Smooth muscle cell (in vitro differentiated cells): ENCODE data around the gene TMEM63B. TPM values are rescaled to one million over a fixed set of nuclear protein-coding genes. Genes with fewer than 3 reads are reported as not detected.
"Not testable (repeated sequence)": the region's sequence is repeated elsewhere in the genome, so short reads cannot be mapped to it uniquely, and the experiment has no call there.

Experiments
- DNase-seq: peaks from one replicate; lab custom pipeline; 2025; ENCODE audit not compliant: unreplicated experiment; lab: John Stamatoyannopoulos, UW
- H2AFZ ChIP-seq: fragments of 200-600 bp; sonication (generic); 2 replicates; pipeline ENCODE4 v1.6.0; 2016; ENCODE audit warnings: antibody characterized with exemption, low read depth, mild to moderate bottlenecking
- H3F3A ChIP-seq: fragments of 200-600 bp; sonication (generic); 2 replicates; pipeline ENCODE4 v1.6.0; 2017; ENCODE audit warnings: antibody characterized with exemption, low read depth
- H3K27ac ChIP-seq: fragments of 200-600 bp; sonication (generic); 2 replicates; pipeline ENCODE4 v1.5.1; 2016; ENCODE audit warnings: low read depth, mild to moderate bottlenecking
- H3K27me3 ChIP-seq: fragments of 200-600 bp; sonication (generic); 2 replicates; pipeline ENCODE4 v1.6.1; 2016; ENCODE audit warnings: low read depth, mild to moderate bottlenecking
- H3K36me3 ChIP-seq: fragments of 200-600 bp; sonication (generic); 2 replicates; pipeline ENCODE4 v1.5.1; 2016; ENCODE audit warnings: low read depth
- H3K4me1 ChIP-seq: fragments of 200-600 bp; sonication (generic); 2 replicates; pipeline ENCODE4 v1.5.1; 2016; ENCODE audit warnings: low read depth
- H3K4me2 ChIP-seq: fragments of 200-600 bp; sonication (generic); 2 replicates; pipeline ENCODE4 v1.6.0; 2016; ENCODE audit warnings: mild to moderate bottlenecking
- H3K4me3 ChIP-seq: fragments of 200-600 bp; sonication (generic); 2 replicates; pipeline ENCODE4 v1.5.1; 2016; ENCODE audit warnings: mild to moderate bottlenecking
- H3K79me2 ChIP-seq: fragments of 200-600 bp; sonication (generic); 2 replicates; pipeline ENCODE4 v1.6.0; 2016; ENCODE audit warnings: low read depth, mild to moderate bottlenecking
- H3K9ac ChIP-seq: fragments of 200-600 bp; sonication (generic); 2 replicates; pipeline ENCODE4 v1.6.0; 2016; ENCODE audit warnings: low read depth
- H3K9me3 ChIP-seq: fragments of 200-600 bp; sonication (generic); replicated peaks from 2 replicates; pipeline ENCODE4 v1.5.1; 2016; ENCODE audit warnings: low read depth
- H4K20me1 ChIP-seq: fragments of 200-600 bp; sonication (generic); 2 replicates; pipeline ENCODE4 v1.6.0; 2016; ENCODE audit warnings: low read depth
- CTCF ChIP-seq: fragments of 200-600 bp; sonication (generic); IDR thresholded peaks from 2 replicates; pipeline ENCODE4 v1.5.1; 2017; ENCODE audit warnings: borderline replicate concordance, mild to moderate bottlenecking, antibody characterized with exemption; ENCODE audit not compliant: insufficient read depth, poor library complexity, severe bottlenecking
- WGBS: methylation state at CpG from one replicate; pipeline ENCODE4 v1.1.7; 2016; ENCODE audit warnings: low lambda C conversion rate; 5-methylcytosine and 5-hydroxymethylcytosine counted together
- polyA plus RNA-seq: library from polyadenylated mRNA; unstranded; fragments of >200 nt; fragmentation: Nextera tagmentation; extraction: Ambion mirVana; gene quantifications from 2 replicates; pipeline ENCODE4 v1.2.1, GENCODE V29; 2016
- total RNA-seq: library from RNA; depleted of rRNA; stranded (reverse); fragments of >200 nt; gene quantifications from 2 replicates; pipeline ENCODE4 v1.2.3, GENCODE V29; 2014

Gene TMEM63B
- total and polyA plus RNA-seq, 2 experiments from 2014 or later: 10.8 to 21.2 TPM

GRCh38 chr6:44142835-44143234 is 15.5 kb downstream of the TMEM63B start:
- DNase-seq: no peak
- Histone ChIP-seq H3K27ac (no peak overlapping the region), H3K9me3 (no peaks in the 10 kb centered on the region), H3K36me3 (no peaks in the 10 kb centered on the region), H3K4me2 (no peak overlapping the region), H3K79me2 (no peaks in the 10 kb centered on the region), H2AFZ (no peak overlapping the region), H3K9ac (no peak overlapping the region), H4K20me1 (peaks cover 8% of the 10 kb centered on the region), H3K4me1 (peaks cover 6% of the 10 kb centered on the region), H3K4me3 (no peak overlapping the region), H3F3A (no peaks in the 10 kb centered on the region), H3K27me3 (no peaks in the 10 kb centered on the region)
- 95% methylated on average over 1 of the region's 1 CpG for whole genome bisulfite sequencing
- no peak for TF ChIP-seq CTCF

- H2AFZ ChIP-seq: no peak overlapping the region
- H3K27me3 ChIP-seq: no peaks in the 10 kb centered on the region
- H3K4me2 ChIP-seq: no peak overlapping the region
- H3K36me3 ChIP-seq: no peaks in the 10 kb centered on the region
- no peak overlapping the region for H3K9ac ChIP-seq
- TF ChIP-seq CTCF: no peak
- no peak overlapping the region for H3K4me3 ChIP-seq
- no peak for DNase-seq
- no peak overlapping the region for H3K27ac ChIP-seq
- peaks cover 3% of the 10 kb centered on the region for H3K4me1 ChIP-seq
- 92% methylated on average over 1 of the region's 1 CpG for WGBS
- H3K79me2 ChIP-seq: no peaks in the 10 kb centered on the region
- H3F3A ChIP-seq: no peaks in the 10 kb centered on the region
- no peaks in the 10 kb centered on the region for H3K9me3 ChIP-seq
- H4K20me1 ChIP-seq: peaks cover 8% of the 10 kb centered on the region
These were observed 16.4 kb downstream of the TMEM63B start for GRCh38 chr6:44143731-44144130.

GRCh38 chr6:44144536-44144935 is 17.2 kb downstream of the TMEM63B start:
- WGBS: 83% methylated on average over 3 of the region's 3 CpGs
- H3K4me1 ChIP-seq, H3K9me3 ChIP-seq: not testable (repeated sequence)

GRCh38 chr6:44145839-44146238 is 18.5 kb downstream of the TMEM63B start:
- Histone ChIP-seq H3K27ac (no peak overlapping the region), H3F3A (no peaks in the 10 kb centered on the region), H4K20me1 (peaks cover 8% of the 10 kb centered on the region), H2AFZ (no peak overlapping the region), H3K9ac (no peak overlapping the region), H3K9me3 (no peaks in the 10 kb centered on the region), H3K79me2 (no peaks in the 10 kb centered on the region), H3K36me3 (no peaks in the 10 kb centered on the region), H3K4me2 (no peak overlapping the region), H3K4me1 (no peaks in the 10 kb centered on the region), H3K27me3 (no peaks in the 10 kb centered on the region), H3K4me3 (no peak overlapping the region)
- DNase-seq: no peak
- TF ChIP-seq CTCF: no peak

More at GRCh38 chr6:44144536-44144935, 17.2 kb downstream of the TMEM63B start:
- H3K27me3 ChIP-seq, H3K4me3 ChIP-seq, H3K27ac ChIP-seq, H3F3A ChIP-seq, H3K36me3 ChIP-seq, H4K20me1 ChIP-seq, H2AFZ ChIP-seq, H3K79me2 ChIP-seq, DNase-seq, H3K9ac ChIP-seq, H3K4me2 ChIP-seq: not testable (repeated sequence)
